K562 (cell line): ENCODE measurements around the gene ECI1. TPM values are rescaled to one million over a fixed set of nuclear protein-coding genes. Genes with fewer than 3 reads are reported as not detected.

Experiments
- ATAC-seq: fragments of 200-7000 bp; cut with Tn5 transposase; 3 replicates; pipeline ENCODE4 v1.9.1; 2020; ENCODE audit warnings: moderate library complexity
- BruUV-seq: library from RNA; stranded (reverse); fragments of 400-500 nt; replicated peaks from 2 replicates; lab custom pipeline; 2021; lab: Mats Ljungman, UMichigan
- CTCF ChIA-PET: fragments of 300-600 bp; formaldehyde crosslinking; extraction: SDS; loops from one replicate; lab custom pipeline; 2021; ENCODE audit warnings: low intra/inter-chr PET ratio; lab: Yijun Ruan, JAX
- POLR2A ChIA-PET: fragments of 300-600, 350-650 bp; sonication (Branson Sonifier 250); formaldehyde crosslinking; extraction: SDS; loops from one replicate; lab custom pipeline; 2021; ENCODE audit warnings: antibody characterized with exemption, inconsistent platforms; lab: Yijun Ruan, JAX
- DNase-seq, 4 experiments: peaks; one replicate each; pipeline versions ENCODE4 v3.0.0 to v3.0.0-alpha.2; 2011 to 2018; ENCODE audit warnings: low spot score in 3 of 4, mixed read lengths in 3 of 4; ENCODE audit errors: extremely low read depth in 1 of 4
- FAIRE-seq: peaks from 2 replicates; lab custom pipeline; 2011; peaks lifted over from hg19 to GRCh38; lab: Jason Lieb, UNC
- H2AFZ ChIP-seq: 2 replicates; pipeline ENCODE4 v1.6.0; 2011; ENCODE audit warnings: low read depth, low read length, control low read depth, inconsistent platforms
- H3K27ac ChIP-seq: fragments of 200-600 bp; 3 replicates; pipeline ENCODE4 v1.8.0; 2011; ENCODE audit warnings: low read depth, mild to moderate bottlenecking, control low read depth, inconsistent platforms, low read length, moderate library complexity, mixed read lengths; ENCODE audit errors: extremely low read depth
- H3K27me3 ChIP-seq, 2 experiments: fragments of 300-600 bp in 1 of 2; 2 replicates in 1 of 2; 3 replicates in 1 of 2; pipeline versions ENCODE4 v1.6.0 to v1.8.0; 2011; ENCODE audit warnings: inconsistent platforms in 2 of 2, low read length in 2 of 2, mild to moderate bottlenecking in 1 of 2, mixed read lengths in 1 of 2, moderate library complexity in 1 of 2; ENCODE audit not compliant: control insufficient read depth in 2 of 2, insufficient read depth in 2 of 2
- H3K36me3 ChIP-seq: fragments of 300-600 bp; 3 replicates; pipeline ENCODE4 v1.8.0; 2011; ENCODE audit warnings: mild to moderate bottlenecking, low read length, inconsistent platforms; ENCODE audit not compliant: control insufficient read depth, insufficient read depth
- H3K4me1 ChIP-seq, 2 experiments: fragments of 200-600 bp in 1 of 2; replicated peaks in 1 of 2; 2 replicates in 1 of 2; 3 replicates in 1 of 2; pipeline versions ENCODE4 v1.5.1 to v1.8.0; 2011; ENCODE audit warnings: inconsistent platforms in 2 of 2, low read length in 2 of 2, mild to moderate bottlenecking in 1 of 2, mixed read lengths in 1 of 2, moderate library complexity in 1 of 2; ENCODE audit not compliant: control insufficient read depth in 2 of 2, insufficient read depth in 2 of 2
- H3K4me2 ChIP-seq: 2 replicates; pipeline ENCODE4 v1.6.1; 2011; ENCODE audit warnings: low read length, control low read depth, inconsistent platforms, mixed read lengths; ENCODE audit not compliant: insufficient read depth
- H3K4me3 ChIP-seq: fragments of 200-600 bp; sonication (generic), shearing (Covaris generic); 2 replicates; pipeline ENCODE4 v1.5.1; 2016; ENCODE audit warnings: control low read depth, inconsistent platforms
- H3K79me2 ChIP-seq: fragments of 200-600 bp; 3 replicates; pipeline ENCODE4 v1.8.0; 2011; ENCODE audit warnings: low read length, inconsistent platforms; ENCODE audit not compliant: control insufficient read depth, insufficient read depth
- H3K9ac ChIP-seq, 2 experiments: 2 replicates each; pipeline versions ENCODE4 v1.6.0 to v1.6.1; 2011; ENCODE audit warnings: low read depth in 2 of 2, low read length in 2 of 2, control low read depth in 1 of 2, inconsistent platforms in 1 of 2, mild to moderate bottlenecking in 1 of 2, mixed read lengths in 1 of 2; ENCODE audit not compliant: insufficient read depth in 1 of 2
- H3K9me1 ChIP-seq: one replicate; pipeline ENCODE4 v1.6.0; 2011; ENCODE audit warnings: inconsistent platforms, mild to moderate bottlenecking, low read length, moderate library complexity; ENCODE audit not compliant: control insufficient read depth, insufficient read depth
- H3K9me3 ChIP-seq: replicated peaks from 2 replicates; pipeline ENCODE4 v1.5.1; 2011; ENCODE audit warnings: low read depth, low read length, inconsistent platforms; ENCODE audit not compliant: control insufficient read depth, insufficient read depth
- H4K20me1 ChIP-seq: replicated peaks from 2 replicates; pipeline ENCODE4 v1.6.1; 2011; ENCODE audit warnings: low read length, inconsistent platforms, mixed read lengths; ENCODE audit not compliant: control insufficient read depth, insufficient read depth
- CREB1 ChIP-seq, 2 experiments: sonication (generic) in 1 of 2; formaldehyde crosslinking in 1 of 2; IDR thresholded peaks; 2 replicates each; pipeline versions ENCODE4 v1.6.1 to v1.8.0; 2012 to 2022; ENCODE audit warnings: inconsistent platforms in 1 of 2, mild to moderate bottlenecking in 1 of 2, missing genetic modification reagents in 1 of 2, moderate library complexity in 1 of 2
- CREM ChIP-seq: IDR thresholded peaks from 2 replicates; pipeline ENCODE4 v1.6.1; 2014; ENCODE audit warnings: antibody characterized with exemption, low read depth
- CTCF ChIP-seq, 3 experiments: IDR thresholded peaks in 2 of 3; conservative IDR thresholded peaks in 1 of 3; 2 replicates each; pipeline ENCODE4 v1.5.1; 2011 to 2012; ENCODE audit warnings: low read length in 3 of 3, mild to moderate bottlenecking in 3 of 3, control low read depth in 2 of 3, improper control_type of control experiment in 1 of 3, inconsistent platforms in 1 of 3, low read depth in 1 of 3, mixed read lengths in 1 of 3, moderate library complexity in 1 of 3; ENCODE audit not compliant: insufficient read depth in 2 of 3
- CTCFL ChIP-seq: IDR thresholded peaks from 2 replicates; pipeline ENCODE4 v1.6.1; 2011; ENCODE audit warnings: borderline replicate concordance, low read depth, mild to moderate bottlenecking, moderate library complexity, low read length; ENCODE audit not compliant: insufficient read depth, poor library complexity, severe bottlenecking
- E2F6 ChIP-seq, 2 experiments: IDR thresholded peaks; 2 replicates each; pipeline ENCODE4 v1.6.1; 2011; ENCODE audit warnings: borderline replicate concordance in 1 of 2, control low read depth in 1 of 2, low read depth in 1 of 2, low read length in 1 of 2, mild to moderate bottlenecking in 1 of 2, mixed read lengths in 1 of 2, moderate library complexity in 1 of 2; ENCODE audit not compliant: insufficient read depth in 1 of 2, insufficient read length in 1 of 2, poor library complexity in 1 of 2, severe bottlenecking in 1 of 2; ENCODE audit errors: extremely low read depth in 1 of 2
- ERF ChIP-seq: fragments of 450-650 bp; formaldehyde crosslinking; IDR thresholded peaks from 2 replicates; pipeline ENCODE4 v1.4.0; 2020; ENCODE audit warnings: mild to moderate bottlenecking, mixed read lengths
- RBBP5 ChIP-seq: fragments of 200-600 bp; sonication (generic); IDR thresholded peaks from 2 replicates; pipeline ENCODE4 v1.6.1; 2012; ENCODE audit warnings: borderline replicate concordance, mild to moderate bottlenecking, low read length, control low read depth, inconsistent platforms; ENCODE audit not compliant: insufficient read depth, poor library complexity, severe bottlenecking
- RBFOX2 ChIP-seq: fragments of 200-400 bp; formaldehyde crosslinking; IDR thresholded peaks from 2 replicates; pipeline ENCODE4 v1.6.1; 2017; ENCODE audit warnings: low read depth, mild to moderate bottlenecking, low read length, moderate library complexity
- RBM34 ChIP-seq: fragments of 200-400 bp; formaldehyde crosslinking; IDR thresholded peaks from 2 replicates; pipeline ENCODE4 v1.6.1; 2018; ENCODE audit warnings: low read length, borderline replicate concordance; ENCODE audit not compliant: insufficient read depth
- SRSF7 ChIP-seq: fragments of 200-400 bp; formaldehyde crosslinking; optimal IDR thresholded peaks from 2 replicates; pipeline ENCODE3; 2017; ENCODE audit warnings: mild to moderate bottlenecking, low read depth, low read length
- TFAP4 ChIP-seq: sonication (generic); formaldehyde crosslinking; IDR thresholded peaks from 2 replicates; pipeline ENCODE4 v1.8.0; 2022; ENCODE audit warnings: missing genetic modification reagents, mild to moderate bottlenecking, moderate library complexity, borderline replicate concordance
- WGBS: fragments of 100-300 bp; shearing (Covaris generic); methylation state at CpG from one replicate; pipeline ENCODE4 v1.1.6; 2016; ENCODE audit warnings: low coverage, mixed read lengths; ENCODE audit not compliant: insufficient coverage; ENCODE audit errors: missing lambda C conversion rate; 5-methylcytosine and 5-hydroxymethylcytosine counted together
- in situ Hi-C: fragments of 300-500 bp; cut with MboI; formaldehyde crosslinking; loops from 4 replicates; pipeline ENCODE4 v1.15.0; 2018; ENCODE audit warnings: inconsistent platforms, mixed read lengths
- intact Hi-C: fragments of 100-400 bp; cut with micrococcal nuclease; formaldehyde crosslinking; loops from 2 replicates; pipeline ENCODE4 v1.14.2; 2022
- polyA plus RNA-seq, 8 experiments: library from polyadenylated mRNA; depleted of rRNA in 4 of 8; stranded (reverse) in 5 of 8; unstranded in 3 of 8; fragments of >200 nt; fragmentation: Nextera tagmentation in 2 of 8; fragmentation: Illumina TruSeq in 1 of 8; extraction: Ambion mirVana in 2 of 8; extraction: Trizol in 1 of 8; gene quantifications; 2 replicates each; pipeline versions ENCODE4 v1.2.1 to v1.2.3, GENCODE V29; 2011 to 2014; ENCODE audit warnings: inconsistent platforms in 1 of 8, missing spikeins in 1 of 8
- total RNA-seq, 7 experiments: library from RNA; depleted of rRNA in 6 of 7; stranded (reverse); fragments of >200 nt in 6 of 7; fragmentation: Illumina TruSeq in 2 of 7; extraction: Trizol in 2 of 7; gene quantifications; 2 replicates each; pipeline versions ENCODE4 v1.2.1 to v1.2.3, GENCODE V29; 2011 to 2021; ENCODE audit warnings: low replicate concordance in 1 of 7

Gene ECI1
- total and polyA plus RNA-seq, 9 of the 15 experiments (the other 6 are each of a cell fraction or from before 2014, with no cell fraction given) = 4.7 to 189 (median 54.0) TPM

GRCh38 chr16:2213817-2214718 is 37.3 kb downstream of the ECI1 start:
- ChIA-PET CTCF (no interaction called here), POLR2A (interaction anchor here (0.5 to 3.1 kb wide), 15 partner anchors 8 to 703 kb away, joined by 3 to 17 read pairs (median 3); partner anchors contain the start of genes E4F1, ECI1, RPS2 and TRAF7)
- DNase-seq (peak in 2 of 4 experiments; percentile 48 to 56), ATAC-seq (no peak), FAIRE-seq (peak; percentile 74)
- intact Hi-C loops (no loop called here), in situ Hi-C loops (no loop called here)
- peaks cover 52% of the 10 kb centered on the region for H3K79me2 ChIP-seq
- H4K20me1 ChIP-seq = peaks cover 21% of the 10 kb centered on the region
- H3K9me1 ChIP-seq = no peaks in the 10 kb centered on the region
- H3K36me3 ChIP-seq = peaks cover 36% of the 10 kb centered on the region; the same call in 2 of the 3 replicates
- peak overlapping the region; percentile 87 to 99 for H3K9ac ChIP-seq
- no TSS peak for BruUV-seq
- peak overlapping the region; percentile 53; the same call in 1 of the 2 replicates for H2AFZ ChIP-seq
- H3K9me3 ChIP-seq = no peaks in the 10 kb centered on the region
- under 1% methylated on average over 73 of the region's 98 CpGs for WGBS
- no peaks in the 10 kb centered on the region for H3K27me3 ChIP-seq
- H3K4me2 ChIP-seq = peak overlapping the region; percentile 87
- H3K27ac ChIP-seq = peak overlapping the region; percentile 89
- H3K4me3 ChIP-seq = peak overlapping the region; percentile 85
- peaks cover 31 to 79% of the 10 kb centered on the region in 2 experiments for H3K4me1 ChIP-seq
- peak; percentile 1 for TF ChIP-seq CTCFL
- peak; percentile 40; the same call in 1 of the 2 replicates for TF ChIP-seq CREB1 (IDR thresholded peaks at IDR 0.05)
- no peak for TF ChIP-seq CREB1 (CRISPR knock-in tag; IDR thresholded peaks at IDR 0.05)
- no peak for TF ChIP-seq SRSF7
- TF ChIP-seq RBM34 = no peak
- TF ChIP-seq RBFOX2 = peak; percentile 28; the same call in 1 of the 2 replicates
- TF ChIP-seq E2F6 (IDR thresholded peaks at IDR 0.05; ENCODE audit: borderline replicate concordance in 1 of 2, extremely low read depth in 1 of 2, insufficient read depth in 1 of 2, insufficient read length in 1 of 2, low read depth in 1 of 2, low read length in 1 of 2, poor library complexity in 1 of 2, severe bottlenecking in 1 of 2) = peak in 1 of 2 experiments; percentile 48
- TF ChIP-seq ERF (CRISPR knock-in tag) = no peak
- peak; percentile 89 for TF ChIP-seq RBBP5
- 0 out of 2 replicates have a peak, but pooled peaks have one; percentile 25 for TF ChIP-seq TFAP4 (CRISPR knock-in tag)
- 0 out of 6 replicates have a peak, but pooled peaks of 1 of the 3 experiments have one; percentile 13 for TF ChIP-seq CTCF (IDR thresholded peaks at IDR 0.05 in 2 of 3, conservative IDR thresholded peaks at IDR 0.05 in 1 of 3; ENCODE audit: insufficient read depth in 2 of 3, low read depth in 1 of 3, low read length in 3 of 3)
- peak; percentile 44 for TF ChIP-seq CREM
